Measurements from ENCODE around the gene PRH1.

Gene PRH1

DNA sequence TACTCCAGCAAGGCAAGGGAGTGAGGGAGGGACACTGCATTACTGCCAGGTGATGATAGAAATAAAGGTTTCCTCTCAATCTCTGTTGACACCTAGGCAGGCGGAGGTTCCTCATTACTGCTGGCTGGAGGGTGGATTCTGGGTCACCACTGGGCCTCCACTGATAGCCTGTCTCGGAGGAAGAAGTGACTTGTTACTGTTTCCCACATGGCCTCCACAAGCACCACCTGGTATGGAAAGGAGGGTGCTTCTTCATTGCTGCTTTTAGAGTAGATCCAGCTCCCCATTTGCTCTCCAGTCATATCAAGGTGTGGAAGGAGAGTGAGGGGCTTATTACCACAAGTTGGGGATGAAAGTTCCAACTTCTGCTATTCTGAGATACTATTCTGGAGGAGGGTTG is 41.2 kb downstream of the PRH1 start:
- no peak for DNase-seq (ENCODE audit: low read depth, low spot score)

DNA sequence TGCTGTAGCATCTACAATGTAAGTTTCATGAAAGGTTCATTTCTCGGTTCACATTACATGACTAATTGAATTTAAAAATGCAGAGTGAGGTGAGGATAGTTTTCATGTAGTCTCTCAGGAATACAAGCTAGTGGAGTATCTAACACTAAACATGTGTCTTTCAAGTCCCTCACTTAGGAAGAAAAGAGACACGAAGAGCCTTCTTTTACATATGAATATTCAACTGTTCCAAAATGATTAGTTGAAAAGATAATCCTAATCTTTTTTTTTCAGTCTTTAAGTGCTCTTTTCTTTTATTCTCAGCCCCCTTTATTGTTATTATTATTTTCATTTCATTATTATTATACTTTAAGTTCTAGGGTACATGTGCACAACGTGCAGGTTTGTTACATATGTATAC is 45.6 kb downstream of the PRH1 start:
- DNase-seq (ENCODE audit: low read depth, low spot score) = no peak
